GM19043 (cell line): Measurements from ENCODE around the gene GLP1R.

Experiments used
- ATAC-seq: cut with Tn5 transposase; IDR thresholded peaks from one replicate; pipeline ENCODE4 v1.9.1; 2021; ENCODE audit warnings: low read depth; ENCODE audit not compliant: unreplicated experiment

GLP1R gene

GRCh38 chr6:39061182-39061581 is 12.6 kb downstream of the GLP1R start:
- no peak for ATAC-seq

GRCh38 chr6:39061588-39061987 is 13.0 kb downstream of the GLP1R start:
- ATAC-seq = no peak

- no peak for ATAC-seq
Observed at GRCh38 chr6:39062014-39062740, 13.6 kb downstream of the GLP1R start.

- no peak for ATAC-seq
Observed at GRCh38 chr6:39063526-39063925, 14.9 kb downstream of the GLP1R start.

- ATAC-seq = no peak
Observed at GRCh38 chr6:39065561-39065960, 17.0 kb downstream of the GLP1R start.

GRCh38 chr6:39068391-39068790 is 19.8 kb downstream of the GLP1R start:
- no peak for ATAC-seq

GRCh38 chr6:39072830-39073229 is 24.2 kb downstream of the GLP1R start:
- ATAC-seq = no peak

- no peak for ATAC-seq
Observed at GRCh38 chr6:39073471-39074355, 25.1 kb downstream of the GLP1R start.

- no peak for ATAC-seq
Observed at GRCh38 chr6:39074486-39074885, 25.9 kb downstream of the GLP1R start.

GRCh38 chr6:39075010-39075686 is 26.6 kb downstream of the GLP1R start:
- no peak for ATAC-seq

GRCh38 chr6:39075807-39076622 is 27.4 kb downstream of the GLP1R start:
- no peak for ATAC-seq

- ATAC-seq = no peak
Observed at GRCh38 chr6:39076623-39077535, 28.3 kb downstream of the GLP1R start.

- ATAC-seq = no peak
Observed at GRCh38 chr6:39077882-39078594, 29.5 kb downstream of the GLP1R start.

- no peak for ATAC-seq
Observed at GRCh38 chr6:39078695-39079094, 30.1 kb downstream of the GLP1R start.

GRCh38 chr6:39079197-39080125 is 30.9 kb downstream of the GLP1R start:
- ATAC-seq = no peak

- no peak for ATAC-seq
Observed at GRCh38 chr6:39080246-39080875, 31.8 kb downstream of the GLP1R start.

GRCh38 chr6:39082310-39082709 is 33.7 kb downstream of the GLP1R start:
- no peak for ATAC-seq
